Mononuclear cell (primary cell): ENCODE data around the gene DDR2. TPM values are rescaled to one million over a fixed set of nuclear protein-coding genes. Genes with fewer than 3 reads are reported as not detected.
"Not testable (repeated sequence)": the region's sequence is repeated elsewhere in the genome, so short reads cannot be mapped to it uniquely, and the experiment has no call there.

Source experiments
- H3K27me3 ChIP-seq: 2 replicates; pipeline ENCODE4 v1.6.0; 2011; ENCODE audit warnings: low read length, control low read depth; ENCODE audit not compliant: insufficient read depth
- H3K4me1 ChIP-seq: 2 replicates; pipeline ENCODE4 v1.5.1; 2011; ENCODE audit warnings: mild to moderate bottlenecking, low read length, control low read depth; ENCODE audit not compliant: insufficient read depth
- H3K4me3 ChIP-seq: 2 replicates; pipeline ENCODE4 v1.5.1; 2011; ENCODE audit warnings: mild to moderate bottlenecking, low read length, moderate library complexity
- H3K9me3 ChIP-seq: 2 replicates; pipeline ENCODE4 v1.5.1; 2011; ENCODE audit warnings: low read depth, mild to moderate bottlenecking, control low read depth, low read length
- total RNA-seq: library from RNA; depleted of rRNA; stranded (reverse); fragments of >200 nt; gene quantifications from one replicate; pipeline ENCODE4 v1.2.3, GENCODE V29; 2012

Gene DDR2
- total RNA-seq, 1 donor = 1.2 TPM

GRCh38 chr1:162729195-162729774 is 97.0 kb downstream of the DDR2 start:
- H3K4me1 ChIP-seq, H3K9me3 ChIP-seq, H3K27me3 ChIP-seq, H3K4me3 ChIP-seq: not testable (repeated sequence)

GRCh38 chr1:162732094-162732493 is 99.8 kb downstream of the DDR2 start:
- Histone ChIP-seq H3K27me3 (no peaks in the 10 kb centered on the region), H3K4me3 (no peak overlapping the region), H3K4me1 (no peaks in the 10 kb centered on the region), H3K9me3 (no peaks in the 10 kb centered on the region)

GRCh38 chr1:162732566-162733335 is 100.5 kb downstream of the DDR2 start:
- Histone ChIP-seq H3K9me3 (no peaks in the 10 kb centered on the region), H3K27me3 (no peaks in the 10 kb centered on the region), H3K4me1 (no peaks in the 10 kb centered on the region), H3K4me3 (no peak overlapping the region)

- no peaks in the 10 kb centered on the region for H3K9me3 ChIP-seq
- no peaks in the 10 kb centered on the region for H3K27me3 ChIP-seq
- H3K4me1 ChIP-seq = no peaks in the 10 kb centered on the region
- H3K4me3 ChIP-seq = no peak overlapping the region
Measured at GRCh38 chr1:162733336-162733590, 101.0 kb downstream of the DDR2 start.

- Histone ChIP-seq H3K4me1 (no peaks in the 10 kb centered on the region), H3K4me3 (no peak overlapping the region), H3K9me3 (no peaks in the 10 kb centered on the region), H3K27me3 (no peaks in the 10 kb centered on the region)
Measured at GRCh38 chr1:162734047-162734446, 101.8 kb downstream of the DDR2 start.

GRCh38 chr1:162736184-162736583 is 103.9 kb downstream of the DDR2 start:
- Histone ChIP-seq H3K4me3 (no peak overlapping the region), H3K4me1 (no peaks in the 10 kb centered on the region), H3K9me3 (no peaks in the 10 kb centered on the region), H3K27me3 (no peaks in the 10 kb centered on the region)

- no peaks in the 10 kb centered on the region for H3K9me3 ChIP-seq
- no peaks in the 10 kb centered on the region for H3K27me3 ChIP-seq
- H3K4me3 ChIP-seq = no peak overlapping the region
- no peaks in the 10 kb centered on the region for H3K4me1 ChIP-seq
Measured at GRCh38 chr1:162736633-162737067, 104.4 kb downstream of the DDR2 start.

GRCh38 chr1:162740755-162741154 is 108.5 kb downstream of the DDR2 start:
- H3K4me1 ChIP-seq = no peaks in the 10 kb centered on the region
- H3K9me3 ChIP-seq = no peaks in the 10 kb centered on the region
- no peak overlapping the region for H3K4me3 ChIP-seq
- H3K27me3 ChIP-seq = no peaks in the 10 kb centered on the region

GRCh38 chr1:162741574-162741973 is 109.3 kb downstream of the DDR2 start:
- Histone ChIP-seq H3K4me3 (no peak overlapping the region), H3K9me3 (no peaks in the 10 kb centered on the region), H3K27me3 (no peaks in the 10 kb centered on the region), H3K4me1 (no peaks in the 10 kb centered on the region)

- not testable (repeated sequence) for H3K27me3 ChIP-seq, H3K9me3 ChIP-seq, H3K4me3 ChIP-seq, H3K4me1 ChIP-seq
Measured at GRCh38 chr1:162746264-162746942, 114.1 kb downstream of the DDR2 start.

- H3K9me3 ChIP-seq = no peaks in the 10 kb centered on the region
- no peaks in the 10 kb centered on the region for H3K27me3 ChIP-seq
- H3K4me3 ChIP-seq = no peak overlapping the region
- no peaks in the 10 kb centered on the region for H3K4me1 ChIP-seq
Measured at GRCh38 chr1:162753001-162753658, 120.9 kb downstream of the DDR2 start.

- Histone ChIP-seq H3K27me3 (no peaks in the 10 kb centered on the region), H3K4me1 (no peaks in the 10 kb centered on the region), H3K4me3 (no peak overlapping the region), H3K9me3 (no peaks in the 10 kb centered on the region)
Measured at GRCh38 chr1:162753998-162754585, 121.8 kb downstream of the DDR2 start.

- no peaks in the 10 kb centered on the region for H3K9me3 ChIP-seq
- H3K4me1 ChIP-seq = no peaks in the 10 kb centered on the region
- H3K27me3 ChIP-seq = no peaks in the 10 kb centered on the region
- no peak overlapping the region for H3K4me3 ChIP-seq
Measured at GRCh38 chr1:162755306-162755705, 123.0 kb downstream of the DDR2 start.

- no peaks in the 10 kb centered on the region for H3K9me3 ChIP-seq
- H3K4me3 ChIP-seq = no peak overlapping the region
- no peaks in the 10 kb centered on the region for H3K27me3 ChIP-seq
- no peaks in the 10 kb centered on the region for H3K4me1 ChIP-seq
Measured at GRCh38 chr1:162756523-162756922, 124.3 kb downstream of the DDR2 start.

GRCh38 chr1:162757476-162757875 is 125.2 kb downstream of the DDR2 start:
- Histone ChIP-seq H3K4me1 (no peaks in the 10 kb centered on the region), H3K4me3 (no peak overlapping the region), H3K27me3 (no peaks in the 10 kb centered on the region), H3K9me3 (no peaks in the 10 kb centered on the region)
